Bronchial epithelial cell (primary cell): ENCODE measurements around the gene MYL4. TPM values are rescaled to one million over a fixed set of nuclear protein-coding genes. Genes with fewer than 3 reads are reported as not detected.

Experiments
- DNase-seq: peaks from one replicate; pipeline ENCODE4 v3.0.0-alpha.2; 2010; ENCODE audit warnings: low read depth
- FAIRE-seq: peaks from 2 replicates; lab custom pipeline; 2011; peaks lifted over from hg19 to GRCh38; lab: Jason Lieb, UNC
- H3K27me3 ChIP-seq: 2 replicates; pipeline ENCODE4 v1.5.1; 2011; ENCODE audit warnings: low read length; ENCODE audit not compliant: control insufficient read depth, insufficient read depth
- H3K36me3 ChIP-seq: 2 replicates; pipeline ENCODE4 v1.5.1; 2011; ENCODE audit warnings: low read length; ENCODE audit not compliant: control insufficient read depth, insufficient read depth
- H3K4me3 ChIP-seq: 2 replicates; pipeline ENCODE4 v1.5.1; 2011; ENCODE audit warnings: mild to moderate bottlenecking, low read depth, low read length, control low read depth
- total RNA-seq: library from RNA; depleted of rRNA; stranded (reverse); fragments of >200 nt; gene quantifications from 2 replicates; pipeline ENCODE4 v1.2.1, GENCODE V29; 2014
- TF ChIP-seq, protein P1 (sequence below): IDR thresholded peaks from 2 replicates; pipeline ENCODE4 v1.5.1; 2011; ENCODE audit warnings: mild to moderate bottlenecking, moderate library complexity, low read length, control low read depth, inconsistent platforms; ENCODE audit not compliant: insufficient read depth, severe bottlenecking

MYL4 gene
- total RNA-seq, 1 donor from 2014 or later = not detected

DNA sequence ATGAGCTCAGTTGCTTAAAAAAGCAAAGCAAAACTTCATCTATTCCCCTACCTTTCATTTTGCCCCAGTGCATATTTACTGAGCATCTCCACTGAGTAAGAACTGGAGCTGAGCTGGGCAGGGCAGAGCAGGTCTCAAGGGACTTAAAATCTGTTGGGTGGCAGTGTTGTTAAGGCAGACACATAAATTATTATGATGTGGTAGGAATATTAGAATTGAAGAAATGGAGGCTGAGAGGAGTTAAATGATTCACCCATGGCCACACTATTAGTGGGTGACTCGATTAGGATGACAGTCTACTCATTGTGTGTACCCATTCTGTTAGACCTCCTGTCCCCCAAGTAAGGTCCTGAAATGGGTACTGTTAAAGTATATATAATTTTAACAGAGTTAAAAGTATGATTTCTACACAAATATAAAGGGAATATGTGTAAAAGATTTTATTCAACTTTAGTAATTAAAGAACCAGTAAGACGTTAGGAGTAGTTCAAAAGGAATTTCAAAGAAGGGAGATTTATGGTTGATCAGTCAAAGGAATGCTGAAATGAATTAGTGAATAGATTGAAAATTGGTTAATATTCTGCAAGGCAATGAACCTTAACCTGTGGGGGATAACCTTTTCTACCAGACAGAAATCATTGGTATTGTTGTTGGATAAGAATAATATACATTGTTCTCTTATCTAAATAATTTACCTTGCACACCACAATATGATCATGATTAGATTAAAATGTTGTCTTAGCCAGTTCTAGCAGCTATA, 62.0 kb downstream of the MYL4 start:
- FAIRE-seq (no peak), DNase-seq (no peak)
- TF ChIP-seq, protein P1, sequence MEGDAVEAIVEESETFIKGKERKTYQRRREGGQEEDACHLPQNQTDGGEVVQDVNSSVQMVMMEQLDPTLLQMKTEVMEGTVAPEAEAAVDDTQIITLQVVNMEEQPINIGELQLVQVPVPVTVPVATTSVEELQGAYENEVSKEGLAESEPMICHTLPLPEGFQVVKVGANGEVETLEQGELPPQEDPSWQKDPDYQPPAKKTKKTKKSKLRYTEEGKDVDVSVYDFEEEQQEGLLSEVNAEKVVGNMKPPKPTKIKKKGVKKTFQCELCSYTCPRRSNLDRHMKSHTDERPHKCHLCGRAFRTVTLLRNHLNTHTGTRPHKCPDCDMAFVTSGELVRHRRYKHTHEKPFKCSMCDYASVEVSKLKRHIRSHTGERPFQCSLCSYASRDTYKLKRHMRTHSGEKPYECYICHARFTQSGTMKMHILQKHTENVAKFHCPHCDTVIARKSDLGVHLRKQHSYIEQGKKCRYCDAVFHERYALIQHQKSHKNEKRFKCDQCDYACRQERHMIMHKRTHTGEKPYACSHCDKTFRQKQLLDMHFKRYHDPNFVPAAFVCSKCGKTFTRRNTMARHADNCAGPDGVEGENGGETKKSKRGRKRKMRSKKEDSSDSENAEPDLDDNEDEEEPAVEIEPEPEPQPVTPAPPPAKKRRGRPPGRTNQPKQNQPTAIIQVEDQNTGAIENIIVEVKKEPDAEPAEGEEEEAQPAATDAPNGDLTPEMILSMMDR = no peak
- H3K27me3 ChIP-seq = no peaks in the 10 kb centered on the region
- no peaks in the 10 kb centered on the region for H3K36me3 ChIP-seq
- H3K4me3 ChIP-seq = no peak overlapping the region

- Histone ChIP-seq H3K27me3 (no peaks in the 10 kb centered on the region), H3K4me3 (no peak overlapping the region), H3K36me3 (no peaks in the 10 kb centered on the region)
- TF ChIP-seq, protein P1 = no peak
- no peak for FAIRE-seq
- DNase-seq = no peak
Measured at GRCh38 chr17:47272491-47272890, 63.3 kb downstream of the MYL4 start.

- no peaks in the 10 kb centered on the region for H3K27me3 ChIP-seq
- TF ChIP-seq, protein P1 = no peak
- H3K36me3 ChIP-seq = no peaks in the 10 kb centered on the region
- DNase-seq (no peak), FAIRE-seq (no peak)
- H3K4me3 ChIP-seq = no peak overlapping the region
Measured at GRCh38 chr17:47273245-47273644, 64.1 kb downstream of the MYL4 start.

Other genes starting within 250 kb of the MYL4 start
- gene RPRML, start 230.1 kb upstream of the MYL4 start, total RNA-seq = not detected in 2 replicates
- 64.9 and 73.7 TPM in 2 replicates for gene CDC27, start 20.1 kb upstream of the MYL4 start, total RNA-seq
- gene ITGB3, start 44.5 kb downstream of the MYL4 start, total RNA-seq = 0.26 and 0.51 TPM in 2 replicates
- gene EFCAB13, start 114.6 kb downstream of the MYL4 start, total RNA-seq = 0.26 and 5.1 TPM in 2 replicates